ENCODE data around the gene RET.

Gene RET

GRCh38 chr10:43123361-43124093 is 46.7 kb downstream of the RET start:
- no peak for DNase-seq

GRCh38 chr10:43124094-43124521 is 47.2 kb downstream of the RET start:
- DNase-seq = no peak

GRCh38 chr10:43124574-43125273 is 47.9 kb downstream of the RET start:
- DNase-seq = no peak

- DNase-seq = no peak
These were observed 48.5 kb downstream of the RET start for GRCh38 chr10:43125274-43125845.

GRCh38 chr10:43125881-43126731 is 49.2 kb downstream of the RET start:
- DNase-seq = no peak

GRCh38 chr10:43126759-43127424 is 50.0 kb downstream of the RET start:
- DNase-seq = no peak

- no peak for DNase-seq
These were observed 50.6 kb downstream of the RET start for GRCh38 chr10:43127442-43127841.

- DNase-seq = no peak
These were observed 51.5 kb downstream of the RET start for GRCh38 chr10:43128331-43128730.

- DNase-seq = no peak
These were observed 52.3 kb downstream of the RET start for GRCh38 chr10:43128958-43129706.

- no peak for DNase-seq
These were observed 53.9 kb downstream of the RET start for GRCh38 chr10:43130770-43131171.

GRCh38 chr10:43131256-43131655 is 54.4 kb downstream of the RET start:
- DNase-seq = no peak

GRCh38 chr10:43131906-43132305 is 55.0 kb downstream of the RET start:
- DNase-seq = no peak

- no peak for DNase-seq
These were observed 56.3 kb downstream of the RET start for GRCh38 chr10:43132867-43133787.

GRCh38 chr10:43134126-43134905 is 57.4 kb downstream of the RET start:
- DNase-seq = no peak

GRCh38 chr10:43135064-43135463 is 58.2 kb downstream of the RET start:
- no peak for DNase-seq

- DNase-seq = no peak
These were observed 58.8 kb downstream of the RET start for GRCh38 chr10:43135656-43136055.

GRCh38 chr10:43136432-43136831 is 59.6 kb downstream of the RET start:
- no peak for DNase-seq

- DNase-seq = no peak
These were observed 60.3 kb downstream of the RET start for GRCh38 chr10:43136995-43137716.

GRCh38 chr10:43137717-43138020 is 60.8 kb downstream of the RET start:
- peak; percentile 25 to 39 for DNase-seq
